HEK293T (cell line): ENCODE data around the gene LLPH.

ENCODE experiments used
- CTBP1 ChIP-seq: fragments of 450-650 bp; IDR thresholded peaks from 2 replicates; pipeline ENCODE4 v1.6.1; 2016; ENCODE audit warnings: borderline replicate concordance
- ELF4 ChIP-seq: fragments of 450-650 bp; IDR thresholded peaks from 2 replicates; pipeline ENCODE4 v1.6.1; 2017; ENCODE audit warnings: antibody characterized with exemption
- LEF1 ChIP-seq: fragments of 450-650 bp; IDR thresholded peaks from 2 replicates; pipeline ENCODE4 v1.6.1; 2017; ENCODE audit warnings: mild to moderate bottlenecking, borderline replicate concordance
- SP1 ChIP-seq: fragments of 450-650 bp; IDR thresholded peaks from 2 replicates; pipeline ENCODE4 v1.6.1; 2017

DNA sequence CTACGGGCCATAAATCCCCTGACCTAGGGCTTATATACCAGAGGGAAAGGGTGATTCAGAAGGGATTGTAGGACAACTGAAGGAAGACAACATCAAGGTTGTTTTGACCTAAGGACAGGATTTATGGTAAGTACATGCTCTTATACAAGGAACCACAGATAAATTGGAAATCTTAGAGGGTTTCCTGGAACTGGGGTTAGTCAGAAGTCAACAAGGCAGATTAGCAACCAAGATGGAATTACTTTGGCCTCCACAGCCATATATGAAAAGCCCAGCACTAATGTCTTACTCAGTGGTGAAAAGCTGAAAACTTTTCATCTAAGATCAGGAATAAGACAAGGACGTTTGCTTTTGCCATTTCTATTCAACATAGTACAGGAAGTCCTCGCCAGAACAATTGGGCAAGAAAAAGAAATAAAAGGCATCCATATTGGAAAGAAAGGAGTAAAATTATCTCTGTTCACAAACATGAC lies 33.8 kb upstream of the LLPH start:
- TF ChIP-seq CTBP1 (no peak), LEF1 (no peak), ELF4 (no peak), SP1 (no peak)
